HFFc6 (cell line): ENCODE data around the gene TMC4. TPM values are rescaled to one million over a fixed set of nuclear protein-coding genes. Genes with fewer than 3 reads are reported as not detected.
A peak's percentile ranks its signal among the peaks of the same experiment; 100 is the strongest.

Experiments
- DNase-seq: peaks from one replicate; pipeline ENCODE4 v3.0.0-alpha.2; 2018
- H3K27ac Mint-ChIP-seq: 2 replicates; pipeline ENCODE4 v1.8.0; 2020; ENCODE audit warnings: mild to moderate bottlenecking, mixed read lengths
- H3K27me3 Mint-ChIP-seq: 2 replicates; pipeline ENCODE4 v1.8.0; 2021; ENCODE audit warnings: mild to moderate bottlenecking, moderate library complexity, mixed read lengths; ENCODE audit not compliant: insufficient read depth
- H3K36me3 Mint-ChIP-seq: 2 replicates; pipeline ENCODE4 v1.8.0; 2021; ENCODE audit warnings: low read depth, mixed read lengths
- H3K4me1 Mint-ChIP-seq: 2 replicates; pipeline ENCODE4 v1.8.0; 2020; ENCODE audit warnings: low read depth, mixed read lengths
- H3K4me3 Mint-ChIP-seq: 2 replicates; pipeline ENCODE4 v1.8.0; 2020; ENCODE audit warnings: mild to moderate bottlenecking, moderate library complexity, mixed read lengths
- H3K9me3 Mint-ChIP-seq: 2 replicates; pipeline ENCODE4 v1.8.0; 2020; ENCODE audit warnings: mild to moderate bottlenecking, mixed read lengths
- total RNA-seq, 6 experiments: library from RNA; stranded (reverse); fragmentation: NEBNext Ultra II Directional; extraction: Animal tissue kit (Norgen Biotek cat#: 25700); gene quantifications; 2 replicates in 1 of 6; 3 replicates in 5 of 6; pipeline ENCODE4 v1.2.3, GENCODE V29; 2021
- TF ChIP-seq, protein P1 (sequence below): fragments of 200-600 bp; sonication (generic); IDR thresholded peaks from 2 replicates; pipeline ENCODE4 v1.5.0; 2021; ENCODE audit warnings: antibody characterized with exemption, mild to moderate bottlenecking

The TMC4 gene
- total RNA-seq, 6 experiments from 2014 or later = 0.43 to 0.70 (median 0.55) TPM

DNA sequence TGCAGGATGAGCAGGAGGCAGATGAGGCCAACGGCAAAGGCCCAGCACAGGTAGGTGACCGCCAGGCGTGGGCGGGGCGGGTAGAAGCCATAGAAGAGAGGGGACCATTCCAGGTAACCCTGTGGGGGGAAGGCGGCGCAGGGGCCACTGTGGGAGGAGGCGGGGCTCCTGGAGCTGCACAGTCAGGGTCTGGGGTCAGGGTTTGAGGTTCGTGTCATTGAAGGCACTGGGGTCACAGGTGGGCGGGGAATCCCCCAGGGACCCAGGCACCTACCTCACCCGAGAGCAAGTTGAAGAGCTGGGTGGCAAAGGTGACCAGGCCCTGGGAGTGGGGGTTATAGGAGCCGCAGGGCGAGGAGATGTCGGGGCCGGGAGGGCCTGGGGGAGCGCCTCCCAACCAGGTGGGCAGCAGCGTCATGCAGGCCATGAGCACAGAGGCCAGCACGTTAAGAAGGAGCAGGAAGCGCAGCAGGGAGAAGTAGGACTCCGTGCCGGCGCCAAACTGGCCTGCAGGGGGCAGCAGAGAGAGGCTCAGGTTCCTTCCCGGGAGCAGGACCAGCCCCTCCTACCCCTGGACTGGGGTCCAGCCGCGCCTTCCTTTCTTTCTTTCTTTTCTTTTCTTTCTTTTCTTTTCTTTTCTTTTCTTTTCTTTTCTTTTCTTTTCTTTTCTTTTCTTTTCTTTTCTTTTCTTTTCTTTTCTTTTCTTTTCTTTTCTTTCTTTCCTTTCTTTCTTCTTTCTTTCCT, 4.6 kb downstream of the TMC4 start:
- Mint-ChIP-seq H3K4me3 (no peak overlapping the region), H3K36me3 (peaks cover 8% of the 10 kb centered on the region; the same call in 1 of the 2 replicates), H3K27ac (no peak overlapping the region), H3K27me3 (peaks cover 12% of the 10 kb centered on the region), H3K4me1 (peaks cover 5% of the 10 kb centered on the region; the same call in 1 of the 2 replicates), H3K9me3 (peaks cover 18% of the 10 kb centered on the region)
- peak; percentile 76 for DNase-seq
- TF ChIP-seq, protein P1, sequence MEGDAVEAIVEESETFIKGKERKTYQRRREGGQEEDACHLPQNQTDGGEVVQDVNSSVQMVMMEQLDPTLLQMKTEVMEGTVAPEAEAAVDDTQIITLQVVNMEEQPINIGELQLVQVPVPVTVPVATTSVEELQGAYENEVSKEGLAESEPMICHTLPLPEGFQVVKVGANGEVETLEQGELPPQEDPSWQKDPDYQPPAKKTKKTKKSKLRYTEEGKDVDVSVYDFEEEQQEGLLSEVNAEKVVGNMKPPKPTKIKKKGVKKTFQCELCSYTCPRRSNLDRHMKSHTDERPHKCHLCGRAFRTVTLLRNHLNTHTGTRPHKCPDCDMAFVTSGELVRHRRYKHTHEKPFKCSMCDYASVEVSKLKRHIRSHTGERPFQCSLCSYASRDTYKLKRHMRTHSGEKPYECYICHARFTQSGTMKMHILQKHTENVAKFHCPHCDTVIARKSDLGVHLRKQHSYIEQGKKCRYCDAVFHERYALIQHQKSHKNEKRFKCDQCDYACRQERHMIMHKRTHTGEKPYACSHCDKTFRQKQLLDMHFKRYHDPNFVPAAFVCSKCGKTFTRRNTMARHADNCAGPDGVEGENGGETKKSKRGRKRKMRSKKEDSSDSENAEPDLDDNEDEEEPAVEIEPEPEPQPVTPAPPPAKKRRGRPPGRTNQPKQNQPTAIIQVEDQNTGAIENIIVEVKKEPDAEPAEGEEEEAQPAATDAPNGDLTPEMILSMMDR = peak; percentile 85

DNA sequence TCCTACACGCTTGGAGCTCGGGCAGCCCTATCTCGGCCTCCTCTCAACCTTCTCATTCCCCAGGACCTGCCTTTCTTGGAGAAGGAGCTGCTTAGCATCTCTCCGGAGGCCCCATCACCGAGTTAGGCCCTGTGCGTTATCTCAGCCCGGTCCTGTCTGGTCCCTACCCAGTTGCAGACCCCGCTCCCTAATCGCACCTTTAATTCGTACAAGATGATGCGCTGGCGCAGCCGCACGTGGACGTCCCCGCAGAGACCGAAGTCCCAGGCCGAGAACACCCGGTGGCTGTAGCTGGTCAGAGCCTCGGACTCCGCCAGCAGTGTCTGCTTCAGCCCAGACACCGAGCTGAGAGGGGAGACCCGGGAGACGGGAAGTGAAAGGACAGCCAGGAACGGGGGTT, 7.7 kb downstream of the TMC4 start:
- TF ChIP-seq, protein P1 = no peak
- peaks cover 5% of the 10 kb centered on the region for H3K27me3 Mint-ChIP-seq
- peaks cover 26% of the 10 kb centered on the region for H3K9me3 Mint-ChIP-seq
- no peak for DNase-seq
- H3K4me1 Mint-ChIP-seq = peaks cover 18% of the 10 kb centered on the region
- peaks cover 17% of the 10 kb centered on the region for H3K36me3 Mint-ChIP-seq
- no peak overlapping the region for H3K27ac Mint-ChIP-seq
- H3K4me3 Mint-ChIP-seq = no peak overlapping the region

DNA sequence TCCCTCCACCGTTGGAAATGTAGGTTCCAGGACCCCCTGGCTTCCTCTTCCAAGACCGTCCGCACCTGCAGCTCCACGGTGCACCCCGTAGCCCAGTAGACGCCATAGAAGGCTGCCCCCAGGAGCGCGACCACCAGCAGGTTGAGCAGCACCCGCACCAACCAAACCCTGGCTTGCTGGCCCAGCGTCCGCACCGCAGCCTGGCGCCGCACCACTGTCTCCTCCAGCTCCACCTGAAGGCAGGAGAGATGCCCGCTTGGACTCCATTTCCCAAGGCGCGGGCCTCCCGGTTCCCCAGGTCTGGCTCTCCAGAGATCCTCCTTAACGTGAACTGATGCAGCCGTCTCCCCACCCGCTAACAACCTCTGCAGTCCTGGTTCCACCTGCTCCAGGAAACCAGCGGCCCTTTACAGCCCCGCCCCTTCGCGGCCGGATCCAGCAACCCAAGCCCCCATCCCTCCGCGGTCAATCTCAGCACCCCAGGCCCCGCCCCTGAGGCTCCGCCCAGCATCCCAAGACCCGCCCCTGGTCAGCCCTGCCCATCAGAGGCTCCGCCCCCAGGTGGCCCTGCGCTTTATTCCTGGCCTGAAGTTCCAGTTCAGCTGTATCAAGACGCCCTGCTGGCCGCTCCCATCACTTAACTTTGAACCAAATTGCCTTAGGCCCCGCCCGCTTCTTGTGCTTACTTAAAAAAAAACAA, 8.4 kb downstream of the TMC4 start:
- H3K4me3 Mint-ChIP-seq = no peak overlapping the region
- peaks cover 21% of the 10 kb centered on the region for H3K4me1 Mint-ChIP-seq
- DNase-seq = no peak
- TF ChIP-seq, protein P1 = no peak
- no peak overlapping the region for H3K27ac Mint-ChIP-seq
- peaks cover 5% of the 10 kb centered on the region for H3K27me3 Mint-ChIP-seq
- H3K36me3 Mint-ChIP-seq = peaks cover 17% of the 10 kb centered on the region
- H3K9me3 Mint-ChIP-seq = peaks cover 26% of the 10 kb centered on the region

DNA sequence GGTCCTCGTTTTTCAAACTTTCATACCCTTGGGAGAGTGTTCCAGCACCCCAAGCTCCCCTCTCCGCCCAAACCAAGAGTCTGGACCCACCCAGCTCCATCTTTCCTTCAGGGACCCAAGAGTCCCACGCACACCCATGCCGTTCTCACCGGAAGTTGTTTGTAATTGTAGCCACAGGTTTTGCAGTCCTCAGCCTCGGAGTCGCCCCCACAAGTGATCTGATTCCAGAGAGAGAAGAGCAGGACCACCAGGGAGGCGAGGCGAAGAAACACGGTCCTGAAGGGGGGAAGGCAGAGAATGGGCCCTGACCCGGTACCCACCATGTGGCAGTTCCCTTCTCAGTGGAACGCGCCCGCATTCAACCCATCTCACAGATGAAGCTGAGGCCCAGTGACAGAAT, 10.1 kb downstream of the TMC4 start:
- no peak for DNase-seq
- Mint-ChIP-seq H3K27ac (no peak overlapping the region), H3K4me1 (peaks cover 35% of the 10 kb centered on the region), H3K4me3 (no peak overlapping the region), H3K9me3 (peaks cover 26% of the 10 kb centered on the region), H3K36me3 (peaks cover 24% of the 10 kb centered on the region), H3K27me3 (peaks cover 7% of the 10 kb centered on the region)
- TF ChIP-seq, protein P1 = no peak

DNA sequence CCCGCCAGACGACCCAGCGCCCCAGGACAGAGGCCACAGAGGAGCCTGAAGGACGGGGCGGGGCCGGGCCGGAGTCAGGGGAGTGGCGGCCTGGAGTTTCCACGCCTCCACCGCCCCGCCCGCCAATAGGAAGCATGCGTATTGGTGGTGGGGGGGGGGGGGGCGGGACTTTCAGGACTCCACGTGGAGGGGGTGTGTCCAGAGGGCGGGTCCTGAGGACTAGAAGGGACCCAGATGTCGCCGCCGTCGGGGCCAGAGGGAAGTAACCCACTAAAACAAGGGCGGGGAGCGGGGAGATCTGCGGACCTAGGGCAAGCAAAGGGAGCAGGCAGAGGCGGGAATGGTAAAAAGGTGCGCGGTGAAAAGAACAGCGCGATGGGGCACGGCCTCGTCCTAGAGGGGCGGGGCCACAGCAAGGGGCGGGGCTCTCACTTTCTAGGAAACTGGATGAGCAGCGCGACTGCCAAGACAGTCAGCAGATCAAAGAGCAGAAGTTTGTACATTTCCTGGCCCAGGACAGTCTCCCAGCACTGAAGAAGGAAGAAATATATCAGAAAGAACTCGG, 10.6 kb downstream of the TMC4 start:
- H3K27me3 Mint-ChIP-seq = peaks cover 7% of the 10 kb centered on the region
- no peak for DNase-seq
- H3K4me1 Mint-ChIP-seq = peaks cover 35% of the 10 kb centered on the region
- H3K27ac Mint-ChIP-seq = no peak overlapping the region
- H3K9me3 Mint-ChIP-seq = peaks cover 26% of the 10 kb centered on the region
- H3K36me3 Mint-ChIP-seq = peaks cover 24% of the 10 kb centered on the region
- TF ChIP-seq, protein P1 = no peak
- H3K4me3 Mint-ChIP-seq = peak overlapping the region; percentile 72
